Epithelial cell of umbilical artery (primary cell): ENCODE measurements around the gene CACNG4. TPM values are rescaled to one million over a fixed set of nuclear protein-coding genes. Genes with fewer than 3 reads are reported as not detected.

Experiments
- total RNA-seq: library from RNA; depleted of rRNA; stranded (reverse); fragments of >200 nt; gene quantifications from 2 replicates; pipeline ENCODE4 v1.2.3, GENCODE V29; 2014

The CACNG4 gene
- not detected in 2 replicates for total RNA-seq

DNA sequence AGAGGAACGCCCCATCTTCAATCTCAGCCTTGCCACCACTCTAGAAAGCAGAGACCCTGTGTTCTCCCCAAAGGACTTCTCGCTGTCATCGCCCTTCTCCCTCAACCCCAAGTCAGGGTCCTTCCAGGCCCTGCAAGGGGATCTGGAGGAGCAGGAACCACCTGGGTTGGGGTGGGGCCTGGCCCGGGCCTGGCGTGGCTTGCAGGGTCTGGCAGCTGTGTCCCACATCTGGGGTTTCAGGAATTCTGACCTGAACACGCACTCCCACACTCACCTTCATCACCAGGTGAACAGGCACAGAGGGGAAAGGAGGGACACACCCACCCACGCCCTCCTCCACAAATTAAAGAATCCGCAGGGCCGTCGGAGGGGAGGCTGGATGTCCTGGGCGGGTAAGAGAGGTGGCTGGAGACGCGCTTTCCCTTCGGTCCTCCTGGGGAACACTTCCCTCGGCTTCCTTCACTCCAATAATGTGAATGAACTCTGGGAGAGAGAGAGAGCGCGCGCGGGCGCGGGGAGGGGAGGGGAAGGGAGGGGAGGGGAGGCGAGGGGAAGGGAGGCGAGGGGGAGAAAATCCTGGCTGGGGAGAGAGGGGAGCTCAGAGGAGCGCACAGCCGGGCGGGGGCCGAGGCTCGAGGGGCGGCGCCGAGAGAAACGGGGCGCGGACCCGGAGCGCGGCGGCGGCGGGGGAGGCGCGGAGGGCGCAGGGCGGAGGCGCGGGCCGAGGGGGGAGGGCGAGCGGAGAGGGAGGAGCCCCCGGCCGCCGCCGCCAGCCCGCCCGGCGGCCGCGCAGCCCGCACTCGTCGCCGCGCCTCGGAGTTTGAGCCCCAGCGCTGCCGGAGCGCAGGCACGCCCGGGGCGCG lies at the start of gene CACNG4:
Gene CACNG4, plus strand, starts transcription at position 799 of the 863 bp plus-strand sequence. CDS start 205 bp downstream, outside the sequence.

DNA sequence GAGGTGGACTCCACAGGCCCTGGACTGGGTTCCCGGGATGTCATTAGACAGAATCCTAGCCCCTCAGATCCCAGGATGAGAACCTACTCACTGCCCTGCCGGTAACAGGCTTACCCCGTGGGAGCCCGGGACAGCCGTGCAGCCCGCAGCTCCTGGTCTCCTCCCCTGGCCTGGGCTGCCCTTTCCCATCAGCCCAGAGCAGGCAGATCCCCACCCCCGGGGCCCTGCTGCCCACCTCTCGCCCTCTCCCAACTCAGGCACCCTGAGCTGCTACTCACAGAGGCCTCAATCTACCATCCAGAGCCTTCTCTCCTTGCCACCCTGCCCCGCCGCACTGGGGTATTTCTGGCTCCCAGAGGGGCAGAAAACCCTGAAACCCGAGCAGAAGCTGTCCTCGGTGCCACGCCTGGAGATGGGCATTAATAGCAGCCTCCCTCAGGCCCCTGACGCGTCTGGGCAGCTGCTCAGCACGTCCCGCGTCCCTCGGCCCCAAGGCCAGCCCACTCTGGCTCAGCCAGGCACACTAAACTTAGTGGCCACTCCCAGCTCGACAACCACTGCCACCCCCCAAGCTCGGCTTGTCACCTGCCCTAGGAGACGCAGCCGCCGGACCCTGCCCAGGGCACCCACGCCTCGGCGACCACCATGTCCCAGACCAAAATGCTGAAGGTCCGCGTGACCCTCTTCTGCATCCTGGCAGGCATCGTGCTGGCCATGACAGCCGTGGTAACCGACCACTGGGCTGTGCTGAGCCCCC lies 79.7 kb downstream of the CACNG4 start, which contains the start of gene CACNG1:
Gene CACNG1, plus strand, starts transcription at position 539 of the 757 bp plus-strand sequence. Its CDS starts 107 bp downstream, at position 646.

Other genes starting within 250 kb of the CACNG4 start
- gene CACNG5, start 129.6 kb upstream of the CACNG4 start, total RNA-seq, result not detected in 2 replicates
- gene CACNG1, start 79.8 kb downstream of the CACNG4 start, total RNA-seq, result not detected in 2 replicates